Umbilical cord (tissue), 2 donors: ENCODE measurements around the gene COLEC11. TPM values are rescaled to one million over a fixed set of nuclear protein-coding genes. Genes with fewer than 3 reads are reported as not detected.
"Not testable (repeated sequence)": the region's sequence is repeated elsewhere in the genome, so short reads cannot be mapped to it uniquely, and the experiment has no call there.

Experiments used
- DNase-seq: peaks from one replicate; pipeline ENCODE4 v3.0.0-alpha.2; 2015; ENCODE audit warnings: low spot score
- total RNA-seq: library from RNA; depleted of rRNA; stranded (reverse); fragments of >200 nt; gene quantifications from one replicate; pipeline ENCODE4 v1.2.3, GENCODE V29; 2014; ENCODE audit warnings: low replicate concordance; ENCODE audit not compliant: insufficient read depth

The COLEC11 gene
- total RNA-seq, 1 donor from 2014 or later, result not detected

DNA sequence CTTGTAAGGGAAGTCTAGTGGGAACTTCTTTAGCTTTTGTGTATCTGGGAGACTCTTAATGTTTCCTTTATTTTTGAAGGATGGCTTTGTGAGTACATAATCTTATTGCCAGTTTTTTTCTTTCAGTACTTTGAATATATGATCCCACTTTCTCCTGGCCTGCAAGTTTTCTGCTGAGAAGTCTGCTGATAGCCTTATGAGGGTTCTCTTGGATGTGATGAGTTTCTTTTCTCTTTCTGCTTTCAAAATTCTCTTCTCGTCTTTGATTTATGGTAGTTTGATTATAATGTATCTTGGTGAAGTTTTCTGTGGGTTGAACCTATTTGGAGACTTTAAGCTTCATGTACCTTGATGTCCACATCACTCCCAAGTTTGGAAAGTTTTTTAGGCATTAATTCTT lies 28.1 kb downstream of the COLEC11 start:
- no peak for DNase-seq

DNA sequence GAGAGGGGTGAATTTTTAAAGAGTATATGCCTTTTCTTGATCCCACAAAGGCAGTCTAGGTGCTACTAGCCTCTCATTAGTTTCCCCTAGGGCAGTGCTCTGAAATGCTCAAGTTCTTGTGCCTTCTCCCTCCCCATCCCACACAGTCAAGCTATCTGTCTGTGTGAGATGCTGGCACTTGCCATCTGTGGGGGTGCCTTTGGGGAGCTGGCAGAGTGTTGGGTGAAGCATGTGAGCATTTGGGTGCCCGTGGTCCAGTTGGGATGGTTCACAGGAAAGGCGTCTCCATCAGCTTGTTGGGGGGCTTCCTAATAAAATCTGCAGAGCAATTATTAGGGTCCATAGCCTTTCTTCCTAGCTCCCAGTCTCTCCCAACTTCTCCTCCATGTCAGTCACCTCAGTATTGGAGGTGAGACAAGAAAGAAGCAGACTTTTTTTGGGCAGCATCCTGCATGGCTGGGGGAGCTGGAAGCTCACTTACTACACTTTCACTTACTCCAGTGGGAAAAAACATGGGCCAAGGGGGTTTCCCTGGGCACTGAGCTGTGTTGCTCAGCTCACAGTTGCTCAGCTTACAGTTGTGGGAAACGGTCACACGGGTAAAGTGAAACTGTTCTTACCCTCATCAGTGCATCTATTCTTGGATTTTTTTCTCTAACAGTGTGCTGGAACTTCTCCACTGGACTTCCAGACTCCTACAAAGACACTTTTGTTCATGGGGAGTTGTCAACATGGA lies 29.3 kb downstream of the COLEC11 start:
- no peak for DNase-seq

GRCh38 chr2:3625186-3625585 lies 30.3 kb downstream of the COLEC11 start:
- no peak for DNase-seq

DNA sequence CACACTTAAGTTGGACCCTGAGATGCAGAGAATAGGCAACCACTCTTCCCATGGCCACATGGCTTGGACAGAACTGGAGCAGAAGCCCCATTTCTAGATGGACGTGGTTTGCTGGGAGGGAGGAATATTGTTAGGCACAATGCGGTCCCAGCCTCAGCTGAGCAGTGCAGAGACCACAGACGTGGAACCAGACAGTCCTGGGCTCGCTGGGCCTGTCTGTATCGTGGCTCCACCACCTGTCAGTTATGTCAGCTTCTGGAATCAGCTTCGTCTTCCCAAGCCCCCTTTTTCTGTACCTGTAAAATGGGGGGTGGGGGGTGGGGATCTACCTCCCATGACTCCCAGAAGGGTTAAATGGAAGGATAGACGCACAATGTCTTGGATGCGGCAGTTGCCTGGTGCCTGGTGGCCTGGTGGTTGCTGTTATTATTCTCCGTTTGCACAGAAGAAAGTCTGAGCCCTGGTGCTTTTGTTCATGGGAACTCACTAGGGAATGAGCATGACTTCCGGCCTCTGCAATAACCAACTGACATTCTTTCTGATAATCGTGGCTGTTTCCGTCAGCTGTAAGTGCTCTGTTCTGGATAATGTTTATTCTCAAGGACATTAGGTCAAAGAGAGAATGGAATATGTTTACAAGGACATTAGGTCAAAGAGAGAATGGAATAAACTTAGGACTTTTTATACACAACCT lies 31.4 kb downstream of the COLEC11 start:
- DNase-seq, result peak; percentile 21

GRCh38 chr2:3626812-3627499 lies 32.0 kb downstream of the COLEC11 start:
- DNase-seq, result no peak

DNA sequence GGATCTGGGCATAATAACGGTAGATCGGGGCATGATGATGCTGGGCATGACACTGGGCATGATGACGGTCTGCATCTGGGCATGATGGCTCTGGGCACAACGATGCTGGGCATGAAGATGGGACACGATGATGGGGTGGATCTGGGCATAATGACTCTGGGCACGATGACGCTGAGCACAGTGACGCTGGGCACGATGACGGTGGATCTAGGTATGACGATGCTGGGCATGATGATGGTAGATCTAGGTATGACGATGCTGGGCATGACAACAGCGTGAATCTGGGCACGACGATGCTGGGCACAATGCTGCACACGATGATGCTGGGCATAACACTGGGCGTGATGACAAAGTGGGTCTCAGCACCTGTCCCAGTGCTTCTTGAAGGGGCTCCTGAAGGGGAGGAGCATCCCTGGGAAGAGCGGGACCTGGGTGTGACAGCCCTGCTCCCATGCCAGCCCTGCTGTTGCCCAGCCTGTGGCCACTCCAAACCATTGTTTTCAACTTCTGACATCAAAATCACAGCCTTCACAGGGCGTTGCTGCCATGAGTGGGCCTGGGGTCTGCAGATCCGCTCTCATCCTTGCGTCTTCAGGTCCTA lies 32.7 kb downstream of the COLEC11 start:
- no peak for DNase-seq

GRCh38 chr2:3628241-3628679 lies 33.3 kb downstream of the COLEC11 start:
- no peak for DNase-seq

- no peak for DNase-seq
These were observed 33.9 kb downstream of the COLEC11 start for GRCh38 chr2:3628800-3629199.

GRCh38 chr2:3630631-3631030 lies 35.7 kb downstream of the COLEC11 start:
- no peak for DNase-seq

GRCh38 chr2:3631161-3631850 lies 36.4 kb downstream of the COLEC11 start:
- no peak for DNase-seq

- no peak for DNase-seq
These were observed 37.1 kb downstream of the COLEC11 start for GRCh38 chr2:3631851-3632659.

DNA sequence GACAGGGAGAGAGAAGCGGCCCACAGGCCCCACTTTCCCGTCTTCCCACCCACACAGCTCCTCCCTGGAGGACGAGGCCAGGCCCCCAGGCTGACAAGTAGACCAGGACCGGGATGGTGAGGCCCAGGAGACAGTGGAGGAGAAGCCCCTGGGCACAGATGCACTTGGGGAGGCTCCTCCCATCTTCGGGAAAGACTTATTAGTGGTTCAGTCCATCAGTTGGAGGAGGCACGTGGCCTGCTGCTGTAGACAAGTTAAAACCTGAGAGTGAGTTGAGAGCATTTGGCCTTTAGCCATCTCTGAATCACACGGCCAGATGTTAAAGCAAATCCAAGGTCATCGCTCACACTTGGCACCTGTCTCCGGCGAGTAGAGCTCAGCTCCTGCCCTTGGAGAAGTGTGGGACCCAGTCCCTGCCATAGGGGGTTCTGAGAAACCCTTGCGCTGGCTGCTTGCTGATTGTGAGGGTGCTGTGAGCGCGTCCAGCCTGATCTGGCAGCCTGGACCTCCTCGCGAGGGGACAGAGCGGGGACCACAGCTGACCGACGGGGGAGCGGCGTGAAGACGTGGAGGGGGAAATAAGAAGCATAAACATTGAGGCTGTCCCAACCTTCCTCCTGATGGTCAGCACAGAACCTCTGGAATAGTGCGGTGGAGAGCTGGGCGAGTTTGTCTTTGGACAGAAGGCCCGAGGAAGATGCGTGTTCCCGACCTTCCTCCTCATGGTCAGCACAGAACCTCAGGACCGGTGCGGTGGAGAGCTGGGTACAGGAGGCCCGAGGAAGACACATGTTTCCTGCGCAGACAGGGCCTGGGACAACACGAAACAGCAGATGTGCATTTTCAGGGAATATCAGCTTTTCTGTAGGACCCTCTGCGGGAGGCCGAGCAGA lies 38.4 kb downstream of the COLEC11 start:
- no peak for DNase-seq

DNA sequence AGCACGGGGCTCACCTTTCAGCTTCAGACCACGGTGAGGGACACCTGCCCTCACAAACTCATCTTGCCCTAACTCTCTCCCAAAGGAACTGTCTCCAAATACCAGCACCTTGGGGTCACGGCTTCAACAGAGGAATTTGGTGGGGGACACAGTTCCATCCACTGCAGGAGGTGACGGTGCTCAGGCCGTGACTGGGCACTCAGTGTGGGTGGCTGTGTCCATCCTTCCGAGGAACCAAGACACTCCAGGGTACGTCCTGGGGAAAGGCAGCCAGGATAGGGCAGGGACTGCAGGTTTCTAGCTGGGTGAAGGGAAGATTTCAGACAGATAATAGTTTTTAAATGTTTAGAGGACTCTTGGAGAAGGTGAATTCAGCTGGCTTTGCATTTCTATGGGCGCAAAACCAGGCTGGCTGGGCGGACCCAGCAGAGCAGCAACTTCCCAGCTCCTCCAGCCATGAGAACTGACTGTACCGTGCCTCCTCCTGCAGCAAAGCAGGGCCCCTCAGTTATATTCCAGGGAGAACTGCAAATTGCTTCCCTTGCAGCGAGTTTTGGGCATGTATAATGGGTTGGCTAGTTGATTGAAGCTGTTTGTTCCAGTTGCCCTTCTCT lies 39.2 kb downstream of the COLEC11 start:
- no peak for DNase-seq

DNA sequence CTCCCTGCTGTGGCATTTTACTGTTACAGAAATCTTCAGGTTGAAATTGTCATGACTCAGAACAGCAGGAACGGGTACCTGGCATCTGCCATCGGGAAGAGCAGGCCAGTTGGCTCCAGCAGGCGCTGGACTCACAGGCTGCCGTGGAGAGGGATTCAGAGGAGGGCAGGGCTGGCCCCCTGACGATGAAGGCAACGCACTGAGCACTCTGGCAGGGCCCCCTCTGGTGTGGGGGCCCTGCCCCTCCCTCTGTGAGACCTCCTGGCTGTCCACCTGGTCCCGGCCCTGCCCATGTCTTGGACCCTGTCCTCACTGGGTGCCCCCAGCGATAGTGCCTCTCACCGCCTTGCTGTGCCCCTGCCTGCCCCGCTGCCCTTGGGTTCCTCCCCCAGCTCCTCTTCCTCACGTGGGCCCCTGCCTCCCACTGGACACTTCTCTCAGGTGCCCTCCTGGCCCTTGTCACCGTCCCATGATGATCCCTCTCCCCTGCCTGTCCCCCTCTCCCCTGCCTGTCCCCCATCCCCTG lies 39.7 kb downstream of the COLEC11 start:
- DNase-seq, result no peak

DNA sequence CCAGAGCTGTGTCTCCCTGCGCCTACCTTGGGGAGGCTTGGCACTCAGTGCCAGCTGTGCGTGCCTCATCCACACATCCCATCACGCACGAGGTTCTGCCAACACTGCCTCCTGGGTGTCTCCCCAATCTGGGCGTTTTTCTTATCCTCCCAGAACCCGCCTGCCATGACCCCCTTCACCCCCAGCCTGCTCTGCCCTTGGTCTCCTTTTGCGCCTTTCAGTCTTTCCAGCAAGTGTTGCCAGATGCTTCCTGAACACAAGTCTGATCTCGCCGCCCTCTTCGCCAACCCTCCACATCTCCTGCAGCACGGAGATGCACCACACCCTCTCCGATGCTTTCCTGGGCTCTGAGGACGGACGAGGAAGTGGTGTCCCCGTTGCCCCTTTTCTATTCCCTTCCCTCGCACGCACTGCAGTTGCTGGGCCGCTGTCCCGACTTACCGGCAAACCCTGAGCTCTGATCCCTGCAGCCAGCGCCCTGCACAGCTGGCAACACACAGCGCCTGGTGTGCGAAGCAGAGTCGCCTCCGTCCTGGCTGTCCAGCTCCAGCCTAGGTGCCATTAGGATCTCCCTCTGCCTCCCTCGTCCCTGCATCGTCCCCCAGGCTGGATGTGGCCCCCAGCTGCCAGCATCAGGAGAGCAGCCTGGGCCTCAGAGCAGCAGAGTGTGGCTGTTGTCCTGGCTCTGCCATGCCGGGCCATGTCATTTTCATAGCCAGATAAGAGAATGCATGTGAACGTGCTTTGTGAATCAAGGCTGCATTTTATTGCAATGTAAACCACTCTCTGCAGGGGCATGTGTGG lies 40.5 kb downstream of the COLEC11 start:
- no peak for DNase-seq

DNA sequence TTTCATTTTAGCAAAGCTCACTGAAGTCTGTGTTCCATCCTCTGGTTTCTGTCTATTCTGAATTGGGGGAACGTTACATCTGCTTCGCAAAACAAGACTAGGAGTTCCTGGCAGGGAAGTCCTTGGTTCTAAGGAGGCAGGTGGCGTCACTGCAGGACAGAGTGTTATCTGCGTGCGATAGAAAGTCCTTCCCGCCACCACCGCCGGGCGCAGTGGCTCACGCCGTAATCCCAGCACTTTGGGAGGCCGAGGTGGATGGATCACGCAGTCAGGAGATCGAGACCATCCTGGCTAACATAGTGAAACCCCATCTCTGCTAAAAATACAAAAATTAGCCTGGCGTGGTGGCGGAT lies 41.0 kb downstream of the COLEC11 start:
- not testable (repeated sequence) for DNase-seq

DNA sequence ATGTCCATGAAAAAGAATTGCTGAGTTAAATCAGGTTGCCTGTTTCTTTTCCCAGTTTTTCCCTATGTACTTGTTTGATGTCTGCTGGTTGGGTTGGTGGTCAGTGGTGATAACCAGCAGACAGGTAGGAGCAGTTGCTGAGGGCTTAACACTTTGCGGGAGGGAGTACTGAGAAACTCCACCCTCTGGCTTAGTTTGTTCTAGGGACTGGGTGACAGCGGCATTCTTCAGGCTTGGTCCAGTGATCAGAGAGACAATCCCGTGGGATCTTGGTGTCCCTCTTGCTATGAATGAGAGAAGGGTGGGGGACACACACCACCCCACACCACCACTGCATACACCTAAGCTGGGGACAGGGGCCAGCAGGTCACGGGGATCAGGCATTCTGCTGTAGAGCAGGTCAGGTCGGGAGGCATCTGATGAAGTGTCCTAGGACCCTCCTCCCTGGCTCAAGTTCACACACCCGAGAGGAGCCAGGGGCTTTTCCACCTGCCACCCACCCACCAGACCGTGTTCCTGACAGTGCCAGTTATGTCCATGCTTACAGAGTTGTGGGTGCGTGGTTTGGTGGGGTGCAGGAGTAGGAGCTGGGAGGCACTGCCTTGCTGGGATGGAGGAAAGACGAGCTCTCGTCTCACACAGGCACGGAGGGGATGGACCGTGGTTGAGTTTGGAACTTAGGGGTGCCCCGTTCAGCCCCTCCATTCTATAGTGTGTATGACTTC lies 41.8 kb downstream of the COLEC11 start:
- DNase-seq, result no peak

- DNase-seq, result no peak
These were observed 42.4 kb downstream of the COLEC11 start for GRCh38 chr2:3637311-3637675.
